ENCODE measurements around the gene DCAF11. TPM values are rescaled to one million over a fixed set of nuclear protein-coding genes. Genes with fewer than 3 reads are reported as not detected.

Gene DCAF11
- total and polyA plus RNA-seq, 2 of the 13 experiments (the other 11 are each of a cell fraction or from before 2014, with no cell fraction given) = 150 to 257 TPM

DNA sequence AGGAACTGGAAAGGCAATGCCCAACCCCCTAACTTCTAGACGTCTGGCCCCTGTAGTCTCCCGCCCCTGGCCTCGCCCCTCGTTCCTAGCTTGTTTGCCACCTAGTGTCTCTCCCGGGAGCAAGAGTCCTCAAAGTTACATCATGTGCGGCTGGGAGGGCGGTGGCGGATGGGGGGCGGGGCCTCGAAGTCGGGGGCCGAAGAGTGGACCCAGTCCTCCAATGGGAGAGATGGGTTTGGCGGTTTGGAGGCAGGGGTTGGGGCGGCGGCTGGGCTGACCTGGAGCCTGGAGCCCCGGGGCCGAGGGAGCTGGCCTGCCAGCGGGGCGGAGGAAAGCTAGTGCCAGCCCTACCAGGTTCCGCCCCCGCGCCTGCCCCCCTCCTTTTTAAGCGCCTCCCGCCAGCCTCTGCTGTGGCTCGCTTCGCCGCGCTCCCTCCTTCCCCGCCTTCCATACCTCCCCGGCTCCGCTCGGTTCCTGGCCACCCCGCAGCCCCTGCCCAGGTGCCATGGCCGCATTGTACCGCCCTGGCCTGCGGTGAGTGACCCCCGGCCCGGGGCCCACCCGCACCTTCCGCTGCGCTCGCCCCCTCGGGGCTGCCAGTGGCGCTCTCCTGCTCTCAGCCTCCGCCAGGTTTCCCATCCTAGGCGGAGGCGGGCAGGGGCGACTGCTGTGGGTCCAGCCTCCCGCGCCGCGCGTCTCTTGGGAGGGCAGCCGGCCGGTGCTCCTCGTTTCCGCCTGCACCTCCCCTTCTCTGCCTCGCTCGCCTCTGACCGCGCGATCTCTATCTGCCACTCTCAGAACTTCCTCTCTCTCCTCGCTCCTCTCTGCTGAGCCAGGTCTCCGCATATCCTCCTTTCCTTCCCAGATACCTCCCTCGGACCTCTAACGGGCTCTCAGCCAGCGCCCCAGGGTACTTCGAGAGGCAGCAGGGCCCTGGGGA is 20.4 kb upstream of the DCAF11 start, which contains the start of gene PCK2 (continued):
- TF ChIP-seq, protein P1, sequence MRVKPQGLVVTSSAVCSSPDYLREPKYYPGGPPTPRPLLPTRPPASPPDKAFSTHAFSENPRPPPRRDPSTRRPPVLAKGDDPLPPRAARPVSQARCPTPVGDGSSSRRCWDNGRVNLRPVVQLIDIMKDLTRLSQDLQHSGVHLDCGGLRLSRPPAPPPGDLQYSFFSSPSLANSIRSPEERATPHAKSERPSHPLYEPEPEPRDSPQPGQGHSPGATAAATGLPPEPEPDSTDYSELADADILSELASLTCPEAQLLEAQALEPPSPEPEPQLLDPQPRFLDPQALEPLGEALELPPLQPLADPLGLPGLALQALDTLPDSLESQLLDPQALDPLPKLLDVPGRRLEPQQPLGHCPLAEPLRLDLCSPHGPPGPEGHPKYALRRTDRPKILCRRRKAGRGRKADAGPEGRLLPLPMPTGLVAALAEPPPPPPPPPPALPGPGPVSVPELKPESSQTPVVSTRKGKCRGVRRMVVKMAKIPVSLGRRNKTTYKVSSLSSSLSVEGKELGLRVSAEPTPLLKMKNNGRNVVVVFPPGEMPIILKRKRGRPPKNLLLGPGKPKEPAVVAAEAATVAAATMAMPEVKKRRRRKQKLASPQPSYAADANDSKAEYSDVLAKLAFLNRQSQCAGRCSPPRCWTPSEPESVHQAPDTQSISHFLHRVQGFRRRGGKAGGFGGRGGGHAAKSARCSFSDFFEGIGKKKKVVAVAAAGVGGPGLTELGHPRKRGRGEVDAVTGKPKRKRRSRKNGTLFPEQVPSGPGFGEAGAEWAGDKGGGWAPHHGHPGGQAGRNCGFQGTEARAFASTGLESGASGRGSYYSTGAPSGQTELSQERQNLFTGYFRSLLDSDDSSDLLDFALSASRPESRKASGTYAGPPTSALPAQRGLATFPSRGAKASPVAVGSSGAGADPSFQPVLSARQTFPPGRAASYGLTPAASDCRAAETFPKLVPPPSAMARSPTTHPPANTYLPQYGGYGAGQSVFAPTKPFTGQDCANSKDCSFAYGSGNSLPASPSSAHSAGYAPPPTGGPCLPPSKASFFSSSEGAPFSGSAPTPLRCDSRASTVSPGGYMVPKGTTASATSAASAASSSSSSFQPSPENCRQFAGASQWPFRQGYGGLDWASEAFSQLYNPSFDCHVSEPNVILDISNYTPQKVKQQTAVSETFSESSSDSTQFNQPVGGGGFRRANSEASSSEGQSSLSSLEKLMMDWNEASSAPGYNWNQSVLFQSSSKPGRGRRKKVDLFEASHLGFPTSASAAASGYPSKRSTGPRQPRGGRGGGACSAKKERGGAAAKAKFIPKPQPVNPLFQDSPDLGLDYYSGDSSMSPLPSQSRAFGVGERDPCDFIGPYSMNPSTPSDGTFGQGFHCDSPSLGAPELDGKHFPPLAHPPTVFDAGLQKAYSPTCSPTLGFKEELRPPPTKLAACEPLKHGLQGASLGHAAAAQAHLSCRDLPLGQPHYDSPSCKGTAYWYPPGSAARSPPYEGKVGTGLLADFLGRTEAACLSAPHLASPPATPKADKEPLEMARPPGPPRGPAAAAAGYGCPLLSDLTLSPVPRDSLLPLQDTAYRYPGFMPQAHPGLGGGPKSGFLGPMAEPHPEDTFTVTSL (CRISPR knock-in tag; IDR thresholded peaks at IDR 0.05; ENCODE audit: borderline replicate concordance) = no peak
- TF ChIP-seq ZNF292 (CRISPR knock-in tag; IDR thresholded peaks at IDR 0.05; ENCODE audit: borderline replicate concordance, low read depth) (peak; percentile 79), MEIS1 (CRISPR knock-in tag; IDR thresholded peaks at IDR 0.05; ENCODE audit: borderline replicate concordance) (no peak; the same call in none of the 2 replicates), RBM39 (IDR thresholded peaks at IDR 0.05; ENCODE audit: low read depth, low read length, poor library complexity, severe bottlenecking) (peak; percentile 100), SALL1 (CRISPR knock-in tag; IDR thresholded peaks at IDR 0.05) (peak; percentile 91), NR2C2 (CRISPR knock-in tag; IDR thresholded peaks at IDR 0.05; ENCODE audit: borderline replicate concordance) (peak; percentile 63; the same call in 1 of the 2 replicates), PAWR (CRISPR knock-in tag; IDR thresholded peaks at IDR 0.05; ENCODE audit: borderline replicate concordance) (no peak), ZNF878 (CRISPR knock-in tag; IDR thresholded peaks at IDR 0.05) (no peak), RFX3 (CRISPR knock-in tag; IDR thresholded peaks at IDR 0.05) (no peak; the same call in 1 of the 2 replicates), ZFY (CRISPR knock-in tag; IDR thresholded peaks at IDR 0.05) (peak; percentile 89), ZNF235 (CRISPR knock-in tag; IDR thresholded peaks at IDR 0.05; ENCODE audit: borderline replicate concordance) (peak; percentile 99), TOE1 (CRISPR knock-in tag; IDR thresholded peaks at IDR 0.05) (no peak)
- TF ChIP-seq, protein P2, sequence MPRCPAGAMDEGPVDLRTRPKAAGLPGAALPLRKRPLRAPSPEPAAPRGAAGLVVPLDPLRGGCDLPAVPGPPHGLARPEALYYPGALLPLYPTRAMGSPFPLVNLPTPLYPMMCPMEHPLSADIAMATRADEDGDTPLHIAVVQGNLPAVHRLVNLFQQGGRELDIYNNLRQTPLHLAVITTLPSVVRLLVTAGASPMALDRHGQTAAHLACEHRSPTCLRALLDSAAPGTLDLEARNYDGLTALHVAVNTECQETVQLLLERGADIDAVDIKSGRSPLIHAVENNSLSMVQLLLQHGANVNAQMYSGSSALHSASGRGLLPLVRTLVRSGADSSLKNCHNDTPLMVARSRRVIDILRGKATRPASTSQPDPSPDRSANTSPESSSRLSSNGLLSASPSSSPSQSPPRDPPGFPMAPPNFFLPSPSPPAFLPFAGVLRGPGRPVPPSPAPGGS (CRISPR knock-in tag; IDR thresholded peaks at IDR 0.05) = peak; percentile 96
- TF ChIP-seq, protein P3, sequence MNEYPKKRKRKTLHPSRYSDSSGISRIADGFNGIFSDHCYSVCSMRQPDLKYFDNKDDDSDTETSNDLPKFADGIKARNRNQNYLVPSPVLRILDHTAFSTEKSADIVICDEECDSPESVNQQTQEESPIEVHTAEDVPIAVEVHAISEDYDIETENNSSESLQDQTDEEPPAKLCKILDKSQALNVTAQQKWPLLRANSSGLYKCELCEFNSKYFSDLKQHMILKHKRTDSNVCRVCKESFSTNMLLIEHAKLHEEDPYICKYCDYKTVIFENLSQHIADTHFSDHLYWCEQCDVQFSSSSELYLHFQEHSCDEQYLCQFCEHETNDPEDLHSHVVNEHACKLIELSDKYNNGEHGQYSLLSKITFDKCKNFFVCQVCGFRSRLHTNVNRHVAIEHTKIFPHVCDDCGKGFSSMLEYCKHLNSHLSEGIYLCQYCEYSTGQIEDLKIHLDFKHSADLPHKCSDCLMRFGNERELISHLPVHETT (CRISPR knock-in tag; conservative IDR thresholded peaks at IDR 0.05) = peak; percentile 84
- TF ChIP-seq, protein P4, sequence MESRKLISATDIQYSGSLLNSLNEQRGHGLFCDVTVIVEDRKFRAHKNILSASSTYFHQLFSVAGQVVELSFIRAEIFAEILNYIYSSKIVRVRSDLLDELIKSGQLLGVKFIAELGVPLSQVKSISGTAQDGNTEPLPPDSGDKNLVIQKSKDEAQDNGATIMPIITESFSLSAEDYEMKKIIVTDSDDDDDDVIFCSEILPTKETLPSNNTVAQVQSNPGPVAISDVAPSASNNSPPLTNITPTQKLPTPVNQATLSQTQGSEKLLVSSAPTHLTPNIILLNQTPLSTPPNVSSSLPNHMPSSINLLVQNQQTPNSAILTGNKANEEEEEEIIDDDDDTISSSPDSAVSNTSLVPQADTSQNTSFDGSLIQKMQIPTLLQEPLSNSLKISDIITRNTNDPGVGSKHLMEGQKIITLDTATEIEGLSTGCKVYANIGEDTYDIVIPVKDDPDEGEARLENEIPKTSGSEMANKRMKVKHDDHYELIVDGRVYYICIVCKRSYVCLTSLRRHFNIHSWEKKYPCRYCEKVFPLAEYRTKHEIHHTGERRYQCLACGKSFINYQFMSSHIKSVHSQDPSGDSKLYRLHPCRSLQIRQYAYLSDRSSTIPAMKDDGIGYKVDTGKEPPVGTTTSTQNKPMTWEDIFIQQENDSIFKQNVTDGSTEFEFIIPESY (CRISPR knock-in tag; IDR thresholded peaks at IDR 0.05) = 0 out of 2 replicates have a peak, but pooled peaks have one; percentile 14
